Type B pancreatic cell (in vitro differentiated cells): ENCODE measurements around the gene ARRDC5. TPM values are rescaled to one million over a fixed set of nuclear protein-coding genes. Genes with fewer than 3 reads are reported as not detected.

ENCODE experiments used
- DNase-seq: peaks from one replicate; pipeline ENCODE4 v3.0.0; 2021; ENCODE audit warnings: mixed read lengths; ENCODE audit not compliant: unreplicated experiment; ENCODE audit errors: extremely low spot score
- H3K27ac Mint-ChIP-seq: 2 replicates; pipeline ENCODE4 v1.8.0; 2021; ENCODE audit warnings: mild to moderate bottlenecking, mixed read lengths
- H3K27me3 Mint-ChIP-seq: 2 replicates; pipeline ENCODE4 v1.8.0; 2021; ENCODE audit warnings: mixed read lengths
- H3K36me3 Mint-ChIP-seq: 2 replicates; pipeline ENCODE4 v1.8.0; 2021; ENCODE audit warnings: mixed read lengths
- H3K4me1 Mint-ChIP-seq: one replicate; pipeline ENCODE4 v1.8.0; 2021; ENCODE audit warnings: mixed read lengths; ENCODE audit not compliant: unreplicated experiment
- H3K4me3 Mint-ChIP-seq: 2 replicates; pipeline ENCODE4 v1.8.0; 2021; ENCODE audit warnings: mild to moderate bottlenecking, mixed read lengths
- H3K9me3 Mint-ChIP-seq: 2 replicates; pipeline ENCODE4 v1.8.0; 2021; ENCODE audit warnings: mixed read lengths
- total RNA-seq: library from RNA; stranded (reverse); gene quantifications from 2 replicates; pipeline ENCODE4 v1.2.1, GENCODE V29; 2021; ENCODE audit warnings: low replicate concordance
- TF ChIP-seq, protein P1 (sequence below): fragments of 200-600 bp; sonication (generic); conservative IDR thresholded peaks from 2 replicates; pipeline ENCODE4 v1.5.0; 2021; ENCODE audit warnings: antibody characterized with exemption, mild to moderate bottlenecking

Gene ARRDC5
- total RNA-seq, 1 donor from 2014 or later = not detected

DNA sequence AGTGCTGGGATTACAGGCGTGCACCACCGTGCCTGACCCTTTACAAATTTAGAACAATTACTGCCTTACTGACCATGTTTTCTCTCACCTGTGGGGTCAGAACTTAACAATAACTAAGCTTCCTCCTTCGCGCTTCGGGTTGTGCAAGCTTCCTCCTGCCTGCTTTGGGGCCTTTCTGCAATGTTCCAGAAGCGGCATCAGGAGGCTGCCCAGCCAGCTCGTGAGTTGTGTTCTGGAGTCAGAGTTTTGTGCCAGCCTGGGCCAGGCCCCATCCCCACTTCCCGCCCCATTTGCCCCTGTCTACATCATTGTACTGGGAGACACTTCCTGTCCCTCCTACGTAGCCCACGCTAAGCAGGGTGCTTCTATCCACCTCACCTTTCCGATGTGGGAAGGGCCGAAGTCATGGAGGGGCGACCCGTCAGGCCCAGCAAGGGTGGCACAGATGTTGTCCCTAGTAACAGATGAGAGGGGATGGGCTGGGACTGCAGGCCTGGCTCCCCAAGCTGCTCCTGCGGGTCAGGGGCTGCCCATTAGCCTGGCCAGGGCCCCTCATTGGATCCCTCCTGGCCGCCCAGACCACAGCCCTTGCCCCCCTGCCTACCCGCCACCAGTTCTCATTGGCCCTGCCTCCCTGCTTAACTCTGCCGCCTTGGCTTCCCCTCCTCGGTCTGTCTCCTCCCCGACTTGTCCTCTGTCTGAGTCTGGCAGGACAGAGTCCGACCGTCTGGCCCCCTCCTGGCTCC, 20.0 kb upstream of the ARRDC5 start:
- Mint-ChIP-seq H3K27me3 (no peaks in the 10 kb centered on the region), H3K4me3 (no peak overlapping the region), H3K9me3 (no peaks in the 10 kb centered on the region), H3K4me1 (no peaks in the 10 kb centered on the region), H3K36me3 (peaks cover 3% of the 10 kb centered on the region), H3K27ac (no peak overlapping the region)
- DNase-seq = no peak
- TF ChIP-seq, protein P1, sequence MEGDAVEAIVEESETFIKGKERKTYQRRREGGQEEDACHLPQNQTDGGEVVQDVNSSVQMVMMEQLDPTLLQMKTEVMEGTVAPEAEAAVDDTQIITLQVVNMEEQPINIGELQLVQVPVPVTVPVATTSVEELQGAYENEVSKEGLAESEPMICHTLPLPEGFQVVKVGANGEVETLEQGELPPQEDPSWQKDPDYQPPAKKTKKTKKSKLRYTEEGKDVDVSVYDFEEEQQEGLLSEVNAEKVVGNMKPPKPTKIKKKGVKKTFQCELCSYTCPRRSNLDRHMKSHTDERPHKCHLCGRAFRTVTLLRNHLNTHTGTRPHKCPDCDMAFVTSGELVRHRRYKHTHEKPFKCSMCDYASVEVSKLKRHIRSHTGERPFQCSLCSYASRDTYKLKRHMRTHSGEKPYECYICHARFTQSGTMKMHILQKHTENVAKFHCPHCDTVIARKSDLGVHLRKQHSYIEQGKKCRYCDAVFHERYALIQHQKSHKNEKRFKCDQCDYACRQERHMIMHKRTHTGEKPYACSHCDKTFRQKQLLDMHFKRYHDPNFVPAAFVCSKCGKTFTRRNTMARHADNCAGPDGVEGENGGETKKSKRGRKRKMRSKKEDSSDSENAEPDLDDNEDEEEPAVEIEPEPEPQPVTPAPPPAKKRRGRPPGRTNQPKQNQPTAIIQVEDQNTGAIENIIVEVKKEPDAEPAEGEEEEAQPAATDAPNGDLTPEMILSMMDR = no peak

DNA sequence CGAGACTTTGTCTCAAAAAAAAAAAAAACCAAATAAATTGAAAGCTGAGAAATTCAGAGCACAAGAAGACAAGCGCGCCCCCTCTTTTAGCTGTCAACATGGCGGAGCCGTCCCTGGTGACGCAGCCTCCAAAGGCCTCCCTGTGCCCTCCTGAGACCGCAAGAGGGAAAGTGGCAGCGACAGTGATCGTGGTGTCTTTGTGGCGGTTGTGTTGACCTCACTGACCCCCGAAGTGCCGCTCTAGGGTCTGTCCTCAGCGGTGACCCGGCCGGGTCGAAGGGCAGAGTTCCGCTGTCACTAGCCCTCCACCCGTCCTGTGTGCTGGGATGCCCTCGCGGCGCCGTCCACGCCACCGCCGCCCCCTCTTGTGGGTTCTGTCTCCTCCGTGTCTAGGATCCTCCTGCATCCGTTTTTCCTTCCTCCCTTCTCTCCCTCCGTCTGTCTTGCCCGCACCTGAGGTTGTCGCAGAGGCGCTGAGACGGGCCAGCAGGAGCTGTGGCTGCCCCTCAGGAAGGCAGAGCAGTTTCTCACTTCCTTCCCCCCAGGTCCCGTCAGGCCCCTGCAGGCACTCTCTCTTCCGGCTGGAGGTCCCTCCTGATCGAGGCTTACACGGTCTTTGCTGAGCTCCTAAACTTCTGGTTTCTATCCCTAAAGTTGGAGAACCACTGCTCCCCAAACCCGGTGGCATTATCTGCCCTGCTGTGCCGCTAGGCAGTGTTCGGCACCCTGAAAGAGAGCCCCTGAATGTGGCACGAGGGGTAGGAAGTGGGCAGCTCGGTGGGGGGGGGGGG, 13.8 kb upstream of the ARRDC5 start:
- peak overlapping the region; percentile 76 for H3K27ac Mint-ChIP-seq
- no peaks in the 10 kb centered on the region for H3K9me3 Mint-ChIP-seq
- peaks cover 12% of the 10 kb centered on the region for H3K4me1 Mint-ChIP-seq
- no peak for DNase-seq
- no peaks in the 10 kb centered on the region for H3K27me3 Mint-ChIP-seq
- H3K4me3 Mint-ChIP-seq = no peak overlapping the region
- peaks cover 10% of the 10 kb centered on the region for H3K36me3 Mint-ChIP-seq
- TF ChIP-seq, protein P1 = no peak

GRCh38 chr19:4914736-4915501, 12.2 kb upstream of the ARRDC5 start:
- no peak for DNase-seq
- H3K36me3 Mint-ChIP-seq = peaks cover 7% of the 10 kb centered on the region
- H3K27ac Mint-ChIP-seq = peak overlapping the region; percentile 52
- TF ChIP-seq, protein P1 = no peak
- no peaks in the 10 kb centered on the region for H3K9me3 Mint-ChIP-seq
- H3K4me1 Mint-ChIP-seq = peaks cover 14% of the 10 kb centered on the region
- H3K4me3 Mint-ChIP-seq = no peak overlapping the region
- no peaks in the 10 kb centered on the region for H3K27me3 Mint-ChIP-seq

DNA sequence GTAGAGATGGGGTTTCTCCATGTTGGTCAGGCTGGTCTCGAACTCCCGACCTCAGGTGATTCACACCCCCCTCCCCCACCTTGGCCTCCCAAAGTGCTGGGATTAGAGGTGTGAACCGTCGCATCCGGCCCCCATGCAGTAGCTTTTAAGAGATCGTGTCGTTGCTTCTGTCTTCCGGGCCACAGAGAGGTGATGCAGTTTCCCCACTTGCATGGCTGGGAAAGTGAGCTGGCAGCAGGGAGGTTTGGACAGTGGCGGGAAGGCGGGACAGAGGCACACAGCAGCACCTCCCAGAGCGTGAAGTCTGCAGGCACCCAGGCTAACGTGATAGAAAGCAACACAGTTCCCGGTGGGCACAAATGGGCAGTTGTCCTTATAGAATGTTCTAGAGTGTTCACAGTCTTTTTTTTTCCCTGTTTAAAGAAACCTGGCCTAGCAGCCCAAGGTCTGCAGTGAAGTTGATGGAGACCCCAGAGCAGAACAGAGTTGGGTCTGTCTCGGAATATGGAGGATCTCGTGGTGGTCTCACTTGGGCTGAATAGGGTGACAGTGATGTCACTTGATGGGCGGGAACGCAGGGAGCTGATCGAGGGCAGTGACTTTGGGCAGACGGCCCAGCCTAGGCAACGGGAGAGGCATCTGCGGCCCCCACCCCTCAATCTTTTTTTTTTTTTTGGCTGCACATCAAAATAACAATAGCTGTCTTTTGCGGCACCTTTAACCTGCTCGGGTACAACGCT, 11.5 kb upstream of the ARRDC5 start:
- H3K27ac Mint-ChIP-seq = peak overlapping the region; percentile 52
- H3K27me3 Mint-ChIP-seq = no peaks in the 10 kb centered on the region
- TF ChIP-seq, protein P1 = no peak
- DNase-seq = no peak
- H3K4me3 Mint-ChIP-seq = no peak overlapping the region
- H3K36me3 Mint-ChIP-seq = peaks cover 7% of the 10 kb centered on the region
- no peaks in the 10 kb centered on the region for H3K9me3 Mint-ChIP-seq
- peaks cover 14% of the 10 kb centered on the region for H3K4me1 Mint-ChIP-seq
